HEK293 (cell line): Measurements from ENCODE around the gene ODF2.

ENCODE experiments used
- IKZF3 ChIP-seq: fragments of 450-650 bp; IDR thresholded peaks from 2 replicates; pipeline ENCODE4 v1.5.0; 2018; ENCODE audit warnings: missing biosample characterization, mild to moderate bottlenecking, missing genetic modification characterization, moderate library complexity
- MYNN ChIP-seq: fragments of 450-650 bp; formaldehyde crosslinking; IDR thresholded peaks from 2 replicates; pipeline ENCODE4 v1.5.1; 2016; ENCODE audit warnings: missing biosample characterization, missing genetic modification characterization, borderline replicate concordance
- YY1 ChIP-seq: fragments of 450-650 bp; formaldehyde crosslinking; IDR thresholded peaks from 2 replicates; pipeline ENCODE4 v1.5.1; 2018; ENCODE audit warnings: missing biosample characterization, missing genetic modification characterization
- ZNF140 ChIP-seq: fragments of 450-650 bp; formaldehyde crosslinking; IDR thresholded peaks from 2 replicates; pipeline ENCODE4 v1.5.1; 2016; ENCODE audit warnings: missing biosample characterization, missing genetic modification characterization
- ZNF24 ChIP-seq: fragments of 450-650 bp; formaldehyde crosslinking; IDR thresholded peaks from 2 replicates; pipeline ENCODE4 v1.5.1; 2016; ENCODE audit warnings: missing biosample characterization, missing genetic modification characterization
- ZNF274 ChIP-seq, 2 experiments: fragments of 200-500 bp in 1 of 2; fragments of 450-650 bp in 1 of 2; sonication (Bioruptor generic) in 1 of 2; formaldehyde crosslinking in 1 of 2; IDR thresholded peaks; 2 replicates each; pipeline versions ENCODE4 v1.5.1 to v1.6.1; 2014 to 2016; ENCODE audit warnings: borderline replicate concordance in 1 of 2, inconsistent platforms in 1 of 2, low read length in 1 of 2, missing biosample characterization in 1 of 2, missing genetic modification characterization in 1 of 2
- ZNF521 ChIP-seq: fragments of 450-650 bp; formaldehyde crosslinking; IDR thresholded peaks from 2 replicates; pipeline ENCODE4 v1.5.1; 2017; ENCODE audit warnings: missing biosample characterization, mild to moderate bottlenecking, missing genetic modification characterization
- ZNF544 ChIP-seq: fragments of 450-650 bp; formaldehyde crosslinking; IDR thresholded peaks from 2 replicates; pipeline ENCODE4 v1.5.0; 2017; ENCODE audit warnings: missing biosample characterization, missing genetic modification characterization
- TF ChIP-seq, protein P1 (sequence below): fragments of 450-650 bp; formaldehyde crosslinking; IDR thresholded peaks from 2 replicates; pipeline ENCODE4 v1.5.1; 2016; ENCODE audit warnings: missing biosample characterization, missing genetic modification characterization
- TF ChIP-seq, protein P2 (sequence below): fragments of 450-650 bp; formaldehyde crosslinking; IDR thresholded peaks from 2 replicates; pipeline ENCODE4 v1.5.1; 2016; ENCODE audit warnings: missing biosample characterization, missing genetic modification characterization, borderline replicate concordance
- TF ChIP-seq, protein P3 (sequence below): fragments of 450-650 bp; formaldehyde crosslinking; IDR thresholded peaks from 2 replicates; pipeline ENCODE4 v1.5.1; 2016; ENCODE audit warnings: missing biosample characterization, missing genetic modification characterization

DNA sequence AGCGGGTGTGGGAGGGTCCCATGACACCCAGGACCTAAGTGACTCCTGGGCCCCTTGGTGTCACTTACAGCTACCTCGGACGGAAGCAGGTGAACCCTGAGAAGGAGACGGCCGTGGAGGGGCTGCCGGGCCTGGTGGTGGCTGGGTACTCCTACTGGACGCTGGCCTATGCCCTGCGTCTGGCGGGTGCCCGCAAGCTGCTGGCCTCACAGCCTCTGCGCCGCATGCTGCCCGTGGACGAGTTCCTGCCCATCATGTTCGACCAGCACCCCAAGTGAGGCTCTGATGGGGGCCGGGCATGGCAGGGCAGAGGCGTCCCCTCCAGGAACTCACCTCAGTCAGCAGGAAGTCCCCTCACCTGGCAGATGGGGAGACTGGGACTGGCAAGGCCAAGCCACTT is 21.5 kb upstream of the ODF2 start:
- TF ChIP-seq, protein P1, sequence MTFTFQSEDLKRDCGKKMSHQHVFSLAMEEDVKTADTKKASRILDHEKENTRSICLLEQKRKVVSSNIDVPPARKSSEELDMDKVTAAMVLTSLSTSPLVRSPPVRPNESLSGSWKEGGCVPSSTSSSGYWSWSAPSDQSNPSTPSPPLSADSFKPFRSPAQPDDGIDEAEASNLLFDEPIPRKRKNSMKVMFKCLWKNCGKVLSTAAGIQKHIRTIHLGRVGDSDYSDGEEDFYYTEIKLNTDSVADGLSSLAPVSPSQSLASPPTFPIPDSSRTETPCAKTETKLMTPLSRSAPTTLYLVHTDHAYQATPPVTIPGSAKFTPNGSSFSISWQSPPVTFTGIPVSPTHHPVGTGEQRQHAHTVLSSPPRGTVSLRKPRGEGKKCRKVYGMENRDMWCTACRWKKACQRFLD = no peak
- TF ChIP-seq YY1 (tag by site-specific recombination) = no peak
- no peak for TF ChIP-seq ZNF521
- TF ChIP-seq, protein P2, sequence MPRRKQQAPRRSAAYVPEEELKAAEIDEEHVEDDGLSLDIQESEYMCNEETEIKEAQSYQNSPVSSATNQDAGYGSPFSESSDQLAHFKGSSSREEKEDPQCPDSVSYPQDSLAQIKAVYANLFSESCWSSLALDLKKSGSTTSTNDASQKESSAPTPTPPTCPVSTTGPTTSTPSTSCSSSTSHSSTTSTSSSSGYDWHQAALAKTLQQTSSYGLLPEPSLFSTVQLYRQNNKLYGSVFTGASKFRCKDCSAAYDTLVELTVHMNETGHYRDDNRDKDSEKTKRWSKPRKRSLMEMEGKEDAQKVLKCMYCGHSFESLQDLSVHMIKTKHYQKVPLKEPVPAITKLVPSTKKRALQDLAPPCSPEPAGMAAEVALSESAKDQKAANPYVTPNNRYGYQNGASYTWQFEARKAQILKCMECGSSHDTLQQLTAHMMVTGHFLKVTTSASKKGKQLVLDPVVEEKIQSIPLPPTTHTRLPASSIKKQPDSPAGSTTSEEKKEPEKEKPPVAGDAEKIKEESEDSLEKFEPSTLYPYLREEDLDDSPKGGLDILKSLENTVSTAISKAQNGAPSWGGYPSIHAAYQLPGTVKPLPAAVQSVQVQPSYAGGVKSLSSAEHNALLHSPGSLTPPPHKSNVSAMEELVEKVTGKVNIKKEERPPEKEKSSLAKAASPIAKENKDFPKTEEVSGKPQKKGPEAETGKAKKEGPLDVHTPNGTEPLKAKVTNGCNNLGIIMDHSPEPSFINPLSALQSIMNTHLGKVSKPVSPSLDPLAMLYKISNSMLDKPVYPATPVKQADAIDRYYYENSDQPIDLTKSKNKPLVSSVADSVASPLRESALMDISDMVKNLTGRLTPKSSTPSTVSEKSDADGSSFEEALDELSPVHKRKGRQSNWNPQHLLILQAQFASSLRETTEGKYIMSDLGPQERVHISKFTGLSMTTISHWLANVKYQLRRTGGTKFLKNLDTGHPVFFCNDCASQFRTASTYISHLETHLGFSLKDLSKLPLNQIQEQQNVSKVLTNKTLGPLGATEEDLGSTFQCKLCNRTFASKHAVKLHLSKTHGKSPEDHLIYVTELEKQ = no peak
- no peak for TF ChIP-seq IKZF3
- TF ChIP-seq ZNF274 (IDR thresholded peaks at IDR 0.05; ENCODE audit: low read length) = no peak
- TF ChIP-seq ZNF274 (tag by site-specific recombination; IDR thresholded peaks at IDR 0.05; ENCODE audit: borderline replicate concordance) = no peak
- TF ChIP-seq, protein P3, sequence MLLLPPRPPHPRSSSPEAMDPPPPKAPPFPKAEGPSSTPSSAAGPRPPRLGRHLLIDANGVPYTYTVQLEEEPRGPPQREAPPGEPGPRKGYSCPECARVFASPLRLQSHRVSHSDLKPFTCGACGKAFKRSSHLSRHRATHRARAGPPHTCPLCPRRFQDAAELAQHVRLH (tag by site-specific recombination) = no peak
- no peak for TF ChIP-seq MYNN
- TF ChIP-seq ZNF140 = no peak
- no peak for TF ChIP-seq ZNF544 (tag by site-specific recombination)
- TF ChIP-seq ZNF24 = no peak
